Brain microvascular endothelial cell (primary cell): ENCODE data around the gene RASA4B.
"Not testable (repeated sequence)": the region's sequence is repeated elsewhere in the genome, so short reads cannot be mapped to it uniquely, and the experiment has no call there.

Experiments
- DNase-seq: peaks from one replicate; pipeline ENCODE4 v3.0.0-alpha.2; 2020
- H3K27ac ChIP-seq: fragments of 250-450 bp; sonication (Bioruptor Pico); 2 replicates; pipeline ENCODE4 v1.5.1; 2020; ENCODE audit warnings: mild to moderate bottlenecking, moderate library complexity
- H3K27me3 ChIP-seq: fragments of 250-450 bp; sonication (Bioruptor Pico); replicated peaks from 2 replicates; pipeline ENCODE4 v1.5.1; 2020; ENCODE audit warnings: mild to moderate bottlenecking
- H3K36me3 ChIP-seq: fragments of 250-450 bp; sonication (Bioruptor Pico); replicated peaks from 2 replicates; pipeline ENCODE4 v1.5.1; 2020; ENCODE audit warnings: mild to moderate bottlenecking
- H3K4me3 ChIP-seq: 2 replicates; pipeline ENCODE4 v1.5.1; 2011; ENCODE audit warnings: low read depth, mild to moderate bottlenecking, control low read depth, low read length, moderate library complexity
- in situ Hi-C: cut with HindIII; loops from 2 replicates; pipeline ENCODE4 v1.10.0; 2017; ENCODE audit warnings: low sequenced_read_pairs, low pct_ligation_motif_present

Gene RASA4B

DNA sequence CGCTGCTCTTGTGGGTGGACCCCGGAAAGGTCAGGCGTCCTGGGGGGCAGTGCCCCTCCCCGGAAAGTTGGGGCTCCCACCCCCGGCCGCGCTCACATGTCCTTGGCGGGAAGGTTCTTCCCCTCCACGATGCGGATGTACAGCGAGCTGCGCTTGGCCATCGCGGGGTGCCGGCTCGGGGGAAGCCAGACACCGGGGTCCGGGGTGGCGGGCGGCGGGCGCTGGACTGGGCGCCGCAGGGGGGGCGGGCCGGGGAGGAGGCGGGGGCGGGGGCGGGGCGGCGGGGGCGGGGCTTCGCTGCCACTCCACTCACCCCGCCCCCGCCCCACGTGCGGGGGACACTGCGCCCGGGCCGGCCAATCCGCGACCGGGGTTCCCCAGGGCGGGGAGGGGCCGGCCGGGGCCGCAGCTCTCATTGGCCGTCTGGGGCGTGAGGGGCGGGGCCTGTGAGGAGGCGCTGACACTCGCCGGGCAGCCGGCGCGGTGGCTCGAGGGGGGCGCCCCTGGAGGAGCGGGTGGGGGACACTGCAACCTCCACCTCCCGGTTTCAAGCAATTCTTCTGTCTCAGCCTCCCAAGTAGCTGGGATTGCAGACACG lies at the start of gene RASA4B:
TSS of gene RASA4B (minus strand) at position 228 of the 598 bp plus-strand sequence. CDS start at position 161, 67 bp downstream.
- H3K27me3 ChIP-seq, H3K4me3 ChIP-seq, DNase-seq, in situ Hi-C loops, H3K36me3 ChIP-seq, H3K27ac ChIP-seq: not testable (repeated sequence)

DNA sequence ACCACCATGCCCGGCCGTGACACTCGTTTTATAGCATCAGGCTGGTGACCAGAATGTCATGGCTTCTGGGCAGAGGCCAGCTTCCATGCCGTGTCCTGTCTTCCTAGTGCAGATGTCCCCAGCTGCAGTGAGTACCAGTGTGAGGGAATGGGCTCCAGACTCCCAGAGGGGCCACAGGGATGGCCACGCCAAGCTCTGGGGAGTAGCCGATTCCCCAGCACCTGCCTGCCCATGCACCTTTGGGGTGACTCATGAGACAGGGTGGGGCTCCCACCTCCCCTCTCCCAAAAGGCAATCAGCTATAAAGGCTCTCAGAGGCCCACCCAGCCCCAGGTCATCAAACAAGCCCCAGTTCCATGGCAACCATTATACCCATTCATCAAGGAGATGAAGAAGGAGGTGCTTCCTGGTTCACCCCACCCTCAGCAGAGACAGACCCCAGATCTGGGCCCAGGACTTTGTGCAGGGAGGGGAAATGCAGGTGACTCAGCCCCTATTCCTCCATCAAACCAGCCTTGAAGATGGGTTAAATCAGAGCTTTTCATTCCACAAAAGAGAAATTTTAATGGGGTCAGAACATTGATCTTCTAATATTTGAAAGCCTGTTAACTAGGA lies 33.3 kb upstream of the RASA4B start, which contains the start of gene SPDYE2:
TSS of gene SPDYE2 (plus strand) at position 419 of the 615 bp plus-strand sequence. CDS start 2,030 bp downstream, outside the sequence.
- H3K4me3 ChIP-seq, H3K36me3 ChIP-seq, DNase-seq, in situ Hi-C loops, H3K27ac ChIP-seq, H3K27me3 ChIP-seq: not testable (repeated sequence)

DNA sequence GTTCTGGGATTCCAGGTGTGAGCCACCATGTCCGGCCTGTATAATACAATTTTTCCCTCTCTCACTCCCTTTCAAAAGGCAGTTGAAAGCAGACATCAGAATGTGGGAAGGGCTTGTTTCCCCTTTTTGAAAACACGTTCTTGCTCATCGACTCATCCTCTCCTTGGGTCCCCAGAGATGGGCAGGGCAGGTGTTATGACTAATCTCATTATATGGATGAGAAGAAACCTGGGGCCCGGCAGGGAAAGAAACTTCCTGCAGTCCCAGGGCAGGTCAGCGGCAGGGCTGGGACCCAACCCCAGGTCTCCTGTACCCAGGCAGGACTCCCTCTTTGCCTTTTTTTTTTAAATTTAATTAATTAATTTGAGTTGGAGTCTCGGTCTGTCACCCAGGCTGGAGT lies 28.8 kb upstream of the RASA4B start:
- H3K4me3 ChIP-seq, H3K36me3 ChIP-seq, DNase-seq, in situ Hi-C loops, H3K27me3 ChIP-seq, H3K27ac ChIP-seq: not testable (repeated sequence)

DNA sequence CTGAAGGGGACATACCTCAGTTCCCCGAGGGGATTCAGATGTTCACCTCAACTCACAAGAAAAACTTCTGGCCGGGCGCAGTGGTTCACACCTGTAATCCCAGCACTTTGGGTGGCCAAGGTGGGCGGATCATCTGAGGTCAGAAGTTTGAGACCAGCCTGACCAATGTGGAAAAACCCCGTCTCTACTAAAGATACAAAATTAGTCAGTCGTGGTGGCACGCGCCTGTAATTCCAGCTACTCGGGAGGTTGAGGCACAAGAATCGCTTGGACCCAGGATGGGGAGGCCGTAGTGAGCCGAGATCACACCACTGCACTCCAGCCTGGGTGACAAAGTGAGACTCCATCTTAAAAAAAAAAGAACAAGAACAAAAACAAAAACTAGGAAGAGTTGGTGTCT lies 27.7 kb upstream of the RASA4B start:
- not testable (repeated sequence) for DNase-seq

DNA sequence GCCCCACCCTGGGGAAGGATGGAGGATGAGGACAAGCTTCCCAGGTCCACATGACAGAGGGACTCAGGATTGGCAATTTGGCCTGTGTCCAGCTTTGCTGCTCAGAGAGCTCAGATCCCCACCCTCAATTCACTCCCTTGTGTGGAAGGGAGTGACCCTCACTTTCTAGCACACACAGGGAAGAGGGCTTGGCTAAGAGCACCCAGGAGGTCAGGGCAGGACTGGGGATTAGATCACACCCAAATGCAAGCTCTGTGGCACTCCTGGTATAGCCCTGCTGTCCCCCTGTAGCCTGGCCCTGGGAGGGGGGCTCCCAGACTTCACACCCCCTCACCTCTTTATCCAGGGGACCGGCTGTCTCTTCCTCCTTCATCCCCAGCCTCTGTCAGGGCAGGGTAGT lies 26.8 kb upstream of the RASA4B start:
- H3K27ac ChIP-seq, H3K27me3 ChIP-seq, H3K4me3 ChIP-seq, DNase-seq, in situ Hi-C loops, H3K36me3 ChIP-seq: not testable (repeated sequence)

More for the DNA sequence above, 27.7 kb upstream of the RASA4B start:
- H3K36me3 ChIP-seq, in situ Hi-C loops, H3K27me3 ChIP-seq, H3K27ac ChIP-seq, H3K4me3 ChIP-seq: not testable (repeated sequence)

DNA sequence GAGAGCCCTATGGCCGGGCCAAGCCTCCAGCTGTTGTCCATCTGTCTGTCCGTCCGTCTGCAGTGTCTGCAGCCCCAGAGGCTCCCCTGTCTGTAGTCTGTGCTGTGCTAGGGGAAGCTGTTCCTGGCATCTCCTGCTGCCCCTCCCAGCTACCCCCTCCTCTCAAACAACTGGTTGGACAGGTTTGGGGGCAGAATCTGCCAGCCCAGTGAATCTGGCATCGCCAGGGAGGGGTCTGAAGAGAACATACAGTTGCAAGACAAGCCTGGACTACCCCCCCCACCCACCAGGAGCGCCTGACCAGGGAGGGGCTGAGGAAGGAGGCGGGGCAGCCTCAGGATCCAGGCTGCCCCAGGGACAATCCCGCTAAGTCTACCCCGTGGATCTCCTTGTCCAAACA lies 26.0 kb upstream of the RASA4B start, which contains the start of gene UPK3BL2:
TSS of gene UPK3BL2 (minus strand) at position 101 of the 400 bp plus-strand sequence. CDS start at position 41, 60 bp downstream.
- DNase-seq, H3K27me3 ChIP-seq, H3K27ac ChIP-seq, H3K4me3 ChIP-seq, H3K36me3 ChIP-seq, in situ Hi-C loops: not testable (repeated sequence)

DNA sequence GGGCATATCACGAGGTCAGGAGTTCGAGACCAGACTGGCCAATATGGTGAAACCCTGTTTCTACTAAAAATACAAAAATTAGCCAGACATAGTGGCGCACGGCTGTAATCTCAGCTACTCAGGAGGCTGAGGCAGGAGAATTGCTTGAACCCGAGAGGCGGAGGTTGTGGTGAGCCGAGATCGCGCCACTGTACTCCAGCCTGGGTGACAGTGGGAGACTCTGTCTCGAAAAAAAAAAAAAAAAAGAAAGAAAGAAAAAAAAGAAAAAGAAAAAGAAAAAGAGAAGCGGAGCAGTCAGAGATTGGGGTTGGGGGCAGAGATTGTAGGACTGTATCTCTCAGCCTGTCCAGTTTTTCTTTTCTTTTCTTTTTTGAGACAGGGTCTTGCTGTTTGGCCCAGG lies 25.2 kb upstream of the RASA4B start:
- H3K36me3 ChIP-seq, H3K4me3 ChIP-seq, H3K27me3 ChIP-seq, H3K27ac ChIP-seq, in situ Hi-C loops, DNase-seq: not testable (repeated sequence)

DNA sequence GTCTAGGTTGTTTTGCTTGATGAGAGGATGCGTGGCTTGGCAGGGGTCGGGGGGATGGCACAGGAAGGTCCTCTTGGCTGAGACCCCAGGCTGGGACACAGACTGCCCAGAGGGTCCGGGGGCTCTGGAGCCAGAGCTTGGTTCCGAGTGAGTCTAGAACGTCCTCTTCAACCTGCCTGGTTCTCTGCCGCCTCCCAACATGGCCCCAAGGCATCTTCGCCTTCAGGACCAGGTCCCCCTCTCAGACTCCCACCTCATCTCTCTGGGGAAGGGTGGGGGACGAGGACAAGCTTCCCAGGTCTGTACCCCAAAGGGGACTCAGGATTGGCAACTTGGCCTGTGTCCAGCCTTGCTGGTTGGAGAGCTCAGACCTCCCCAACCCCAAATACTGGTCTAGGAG lies 24.5 kb upstream of the RASA4B start:
- in situ Hi-C loops, H3K27me3 ChIP-seq, DNase-seq, H3K27ac ChIP-seq, H3K36me3 ChIP-seq, H3K4me3 ChIP-seq: not testable (repeated sequence)

DNA sequence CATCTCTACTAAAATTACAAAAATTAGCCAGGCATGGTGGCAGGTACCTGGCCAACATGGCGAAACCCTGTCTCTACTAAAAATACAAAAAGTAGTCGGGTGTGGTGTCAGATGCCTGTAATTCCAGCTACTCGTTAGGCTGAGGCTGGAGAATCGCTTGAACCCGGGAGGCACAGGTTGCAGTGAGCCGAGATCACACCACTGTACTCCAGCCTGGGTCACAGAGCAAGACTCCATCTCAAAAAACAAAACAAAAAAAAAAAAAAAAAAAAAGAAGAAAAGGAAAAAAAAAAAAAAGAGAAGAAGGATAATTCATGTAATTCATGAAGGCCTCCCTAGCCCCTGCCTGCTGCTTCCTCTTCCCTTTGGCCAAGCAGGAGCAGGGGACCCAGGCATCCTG lies 23.0 kb upstream of the RASA4B start:
- H3K27ac ChIP-seq, in situ Hi-C loops, DNase-seq, H3K4me3 ChIP-seq, H3K27me3 ChIP-seq, H3K36me3 ChIP-seq: not testable (repeated sequence)

DNA sequence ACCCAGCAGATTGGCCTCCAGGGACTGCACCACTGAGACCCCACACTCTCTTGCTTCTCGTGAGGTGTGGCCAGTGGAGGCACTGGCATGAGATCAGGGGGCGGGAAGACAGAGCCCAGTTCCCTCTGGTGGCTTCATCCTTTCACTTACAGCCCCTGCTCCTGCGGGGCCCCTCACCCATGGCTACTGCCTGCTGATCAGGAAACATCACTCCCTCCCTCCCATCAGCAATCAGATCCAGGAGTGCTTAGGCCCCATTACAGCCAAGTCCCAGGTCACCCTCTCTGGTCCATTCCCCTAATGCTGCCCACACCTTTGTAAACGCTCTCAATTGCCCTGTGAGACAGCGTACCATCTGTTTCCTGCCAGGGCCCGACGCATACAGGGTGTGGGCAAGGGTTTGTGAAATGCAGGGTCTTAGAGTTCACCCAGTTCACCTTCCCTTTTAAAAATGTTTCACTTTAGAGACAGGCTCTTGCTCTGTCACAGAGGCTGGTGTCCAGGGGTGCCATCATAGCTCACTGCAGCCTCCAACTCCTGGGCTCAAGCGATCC lies 17.6 kb upstream of the RASA4B start:
- DNase-seq, H3K27me3 ChIP-seq, in situ Hi-C loops, H3K36me3 ChIP-seq, H3K4me3 ChIP-seq, H3K27ac ChIP-seq: not testable (repeated sequence)

DNA sequence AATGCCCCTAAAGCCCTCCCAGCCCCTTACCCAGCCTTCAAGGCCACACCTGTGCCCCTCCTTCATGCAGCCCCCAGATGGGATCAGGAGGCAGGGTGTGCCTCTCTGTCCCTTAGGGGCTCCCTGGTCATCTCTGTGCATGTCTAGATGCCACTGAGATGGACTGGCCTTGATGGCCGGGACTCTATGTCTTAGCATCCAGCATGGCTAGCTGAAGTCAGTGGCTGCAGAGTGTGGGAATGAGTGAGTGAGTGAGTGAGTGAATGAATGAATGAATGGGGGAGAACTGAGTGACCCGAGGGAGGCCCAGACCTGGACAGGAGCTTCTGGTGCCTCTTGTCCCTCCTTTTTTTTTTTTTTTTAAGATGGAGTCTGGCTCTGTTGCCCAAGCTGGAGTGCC lies 14.6 kb upstream of the RASA4B start:
- H3K27me3 ChIP-seq, H3K4me3 ChIP-seq, H3K27ac ChIP-seq, DNase-seq, H3K36me3 ChIP-seq, in situ Hi-C loops: not testable (repeated sequence)

DNA sequence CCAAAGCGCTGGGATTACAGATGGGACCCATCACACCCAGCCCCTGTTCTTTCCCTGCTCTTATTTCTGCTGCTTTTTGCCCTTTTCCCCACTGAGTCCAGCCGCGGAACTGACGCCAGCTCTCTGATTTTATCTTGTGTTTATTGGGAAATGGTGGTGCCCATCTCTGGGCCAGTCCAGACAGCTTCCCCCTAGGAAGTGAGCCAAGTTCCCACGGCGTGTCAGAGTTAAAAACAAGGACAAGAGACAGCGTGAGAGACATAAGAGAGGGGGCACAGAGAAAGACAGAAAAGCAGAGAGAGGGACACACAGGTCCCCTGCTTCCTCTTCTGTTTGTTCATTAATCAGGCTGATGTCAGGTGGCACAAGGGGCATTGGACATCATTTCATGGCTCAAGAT lies 14.0 kb upstream of the RASA4B start:
- H3K27me3 ChIP-seq, H3K4me3 ChIP-seq, in situ Hi-C loops, DNase-seq, H3K27ac ChIP-seq, H3K36me3 ChIP-seq: not testable (repeated sequence)

DNA sequence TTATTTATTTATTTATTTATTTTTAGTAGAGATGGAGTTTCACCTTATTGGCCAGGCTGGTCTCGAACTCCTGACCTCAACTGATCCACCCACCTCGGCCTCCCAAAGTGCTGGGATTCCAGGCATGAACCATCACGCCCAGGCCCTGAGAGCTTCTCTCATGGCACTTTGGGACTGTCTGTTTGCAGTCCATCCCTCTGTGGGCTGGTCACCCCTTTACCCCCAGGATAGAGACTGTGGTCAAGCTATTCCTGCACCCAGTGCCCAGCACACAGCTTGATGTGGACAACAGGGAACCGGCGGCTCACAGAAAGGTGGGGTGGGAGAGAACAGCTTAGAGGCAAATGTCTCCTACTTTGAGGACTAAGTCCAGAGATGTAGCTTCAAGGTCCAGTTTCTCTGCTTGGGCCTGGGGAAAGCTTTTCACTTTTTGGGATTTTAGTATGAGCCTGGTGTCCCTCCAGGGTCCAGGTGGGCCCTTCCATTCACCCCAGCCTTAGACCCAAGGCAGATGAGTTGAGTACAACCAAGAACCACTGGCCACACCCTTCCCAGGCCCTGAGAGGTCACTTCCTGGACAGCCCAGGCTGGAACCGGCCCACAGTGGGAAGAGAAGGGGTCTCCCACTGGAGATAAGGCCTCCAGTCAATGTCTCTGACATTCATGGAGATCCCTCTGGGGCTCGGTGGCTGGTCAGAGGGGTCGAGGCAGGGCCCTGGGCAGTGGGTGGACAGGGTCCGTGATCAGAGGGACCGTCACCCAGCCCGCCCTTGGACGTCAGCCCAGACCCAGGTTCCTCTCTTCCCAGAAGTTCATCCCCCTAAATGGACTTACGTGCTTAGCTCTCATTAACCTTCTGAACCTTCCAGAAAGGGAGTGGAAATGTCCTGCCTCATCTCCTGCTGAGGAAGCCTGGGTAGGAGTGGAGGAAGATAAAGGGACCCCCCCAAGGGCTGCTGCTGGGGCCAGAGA lies 10.5 kb upstream of the RASA4B start:
- in situ Hi-C loops, H3K27me3 ChIP-seq, H3K36me3 ChIP-seq, H3K27ac ChIP-seq, H3K4me3 ChIP-seq, DNase-seq: not testable (repeated sequence)

DNA sequence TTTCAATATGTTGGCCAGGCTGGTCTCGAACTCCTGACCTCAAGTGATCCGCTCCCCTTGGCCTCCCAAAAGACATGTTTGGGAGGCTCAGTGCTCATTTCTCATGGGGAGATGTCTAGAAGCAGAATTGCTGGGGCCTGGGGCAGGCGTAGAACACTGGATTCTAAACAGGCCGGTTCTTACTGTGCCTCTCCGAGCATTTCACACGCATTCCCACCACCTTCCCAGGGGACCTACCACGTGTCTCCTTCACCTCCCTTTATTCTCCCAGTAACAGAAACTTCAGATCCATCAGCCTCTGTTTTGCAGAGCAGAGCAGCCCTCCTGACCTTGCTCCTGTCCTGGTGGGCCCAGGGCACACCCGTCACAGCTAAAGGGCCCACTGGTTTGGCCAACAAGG lies 9.6 kb upstream of the RASA4B start:
- H3K4me3 ChIP-seq, in situ Hi-C loops, DNase-seq: not testable (repeated sequence)

More for the DNA sequence above, 9.6 kb upstream of the RASA4B start:
- not testable (repeated sequence) for H3K36me3 ChIP-seq, H3K27me3 ChIP-seq, H3K27ac ChIP-seq
